T47D (cell line): Measurements from ENCODE around the gene SLMAP.

Experiments used
- DNase-seq, 2 experiments: peaks; one replicate each; pipeline versions ENCODE4 v3.0.0 to v3.0.0-alpha.2; 2011 to 2012; ENCODE audit warnings: low read depth in 1 of 2, low spot score in 1 of 2
- JUND ChIP-seq: IDR thresholded peaks from 2 replicates; pipeline ENCODE4 v1.6.1; 2012; ENCODE audit warnings: low read depth
- in situ Hi-C: cut with HindIII; loops from 2 replicates; pipeline ENCODE4 v1.10.0; 2016; ENCODE audit warnings: low sequenced_read_pairs, low pct_unique_long_range_greater_than_20kb

The SLMAP gene

GRCh38 chr3:57756528-57757401 is 656 bp downstream of the SLMAP start:
- in situ Hi-C loops: no loop called here

GRCh38 chr3:57757642-57758297 is 1.7 kb downstream of the SLMAP start:
- in situ Hi-C loops: no loop called here
- no peak for TF ChIP-seq JUND
- no peak for DNase-seq

More at GRCh38 chr3:57756528-57757401, 656 bp downstream of the SLMAP start:
- DNase-seq: peak; percentile 11 to 18
- TF ChIP-seq JUND: no peak

- DNase-seq: no peak
- in situ Hi-C loops: no loop called here
- TF ChIP-seq JUND: no peak
Observed at GRCh38 chr3:57758686-57759085, 2.6 kb downstream of the SLMAP start.

- in situ Hi-C loops: no loop called here
- DNase-seq: no peak
- no peak for TF ChIP-seq JUND
Observed at GRCh38 chr3:57764794-57765193, 8.7 kb downstream of the SLMAP start.

- in situ Hi-C loops: no loop called here
- no peak for TF ChIP-seq JUND
Observed at GRCh38 chr3:57768595-57768994, 12.5 kb downstream of the SLMAP start.

GRCh38 chr3:57770009-57770827 is 14.1 kb downstream of the SLMAP start:
- no peak for DNase-seq
- in situ Hi-C loops: no loop called here
- no peak for TF ChIP-seq JUND

More at GRCh38 chr3:57768595-57768994, 12.5 kb downstream of the SLMAP start:
- no peak for DNase-seq

GRCh38 chr3:57772251-57772650 is 16.1 kb downstream of the SLMAP start:
- in situ Hi-C loops: no loop called here
- no peak for DNase-seq
- no peak for TF ChIP-seq JUND

- in situ Hi-C loops: no loop called here
Observed at GRCh38 chr3:57777774-57778173, 21.7 kb downstream of the SLMAP start.

GRCh38 chr3:57778494-57778893 is 22.4 kb downstream of the SLMAP start:
- no peak for DNase-seq
- in situ Hi-C loops: no loop called here
- TF ChIP-seq JUND: no peak

More at GRCh38 chr3:57777774-57778173, 21.7 kb downstream of the SLMAP start:
- TF ChIP-seq JUND: no peak
- no peak for DNase-seq

GRCh38 chr3:57779666-57780065 is 23.6 kb downstream of the SLMAP start:
- no peak for TF ChIP-seq JUND
- no peak for DNase-seq
- in situ Hi-C loops: no loop called here

GRCh38 chr3:57783186-57784088 is 27.3 kb downstream of the SLMAP start:
- no peak for DNase-seq
- in situ Hi-C loops: no loop called here
- TF ChIP-seq JUND: no peak

- in situ Hi-C loops: no loop called here
- DNase-seq: no peak
- no peak for TF ChIP-seq JUND
Observed at GRCh38 chr3:57784089-57784735, 28.1 kb downstream of the SLMAP start.
